ENCODE data around the gene PHLPP1. TPM values are rescaled to one million over a fixed set of nuclear protein-coding genes. Genes with fewer than 3 reads are reported as not detected.

The PHLPP1 gene
- total RNA-seq, 1 donor from 2014 or later, result 13.3 TPM

DNA sequence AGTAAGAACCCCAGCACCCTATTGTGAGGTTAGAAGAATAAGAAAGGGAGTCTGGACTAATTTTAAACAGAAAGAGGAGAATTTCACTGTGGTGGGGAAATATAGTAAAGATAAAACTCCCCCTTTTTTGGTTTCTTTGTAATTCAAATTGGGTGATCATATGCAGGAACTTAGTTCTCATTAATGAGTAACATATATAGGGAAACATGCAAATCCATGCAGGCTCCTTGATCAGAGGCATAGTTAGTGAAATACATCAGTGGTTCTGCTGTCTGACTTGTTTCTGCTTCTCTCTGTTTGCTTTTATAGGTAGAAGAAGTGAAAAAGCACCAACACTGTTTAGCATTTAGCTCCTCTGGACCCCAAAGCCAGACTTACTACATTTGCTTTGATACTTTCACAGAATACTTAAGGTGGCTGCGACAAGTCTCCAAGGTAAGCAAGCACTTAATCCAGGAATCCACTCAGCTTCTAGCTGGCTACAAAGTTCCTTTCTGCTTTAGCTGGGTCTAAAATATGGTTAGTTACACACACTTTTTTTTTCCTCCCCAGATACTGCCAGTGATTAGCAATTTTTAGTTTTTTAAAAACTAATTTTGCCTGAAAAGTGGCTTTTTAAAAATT is 123.2 kb downstream of the PHLPP1 start:
- Mint-ChIP-seq H3K27me3 (ENCODE audit: low read depth, unreplicated experiment) (no peaks in the 10 kb centered on the region), H3K4me1 (ENCODE audit: low read depth, unreplicated experiment) (no peaks in the 10 kb centered on the region), H3K36me3 (ENCODE audit: low read depth, unreplicated experiment) (no peaks in the 10 kb centered on the region), H3K9me3 (ENCODE audit: unreplicated experiment) (no peaks in the 10 kb centered on the region), H3K4me3 (ENCODE audit: unreplicated experiment) (no peak overlapping the region), H3K27ac (ENCODE audit: unreplicated experiment) (no peak overlapping the region)
- FAIRE-seq, result no peak
- H3K27ac ChIP-seq (ENCODE audit: low read depth, low read length), result no peak overlapping the region
- no peaks in the 10 kb centered on the region for H4K20me1 ChIP-seq (ENCODE audit: insufficient read depth, low read length)
- H3K4me3 ChIP-seq (ENCODE audit: insufficient read depth, low read depth, low read length), result no peak overlapping the region
- no peak for DNase-seq (ENCODE audit: low read depth)
- H3K36me3 ChIP-seq (ENCODE audit: insufficient read depth, low read length), result no peaks in the 10 kb centered on the region
- H3K9ac ChIP-seq (ENCODE audit: low read length), result no peak overlapping the region
- no peak overlapping the region for H2AFZ ChIP-seq (ENCODE audit: low read depth, low read length)
- H3K79me2 ChIP-seq (ENCODE audit: insufficient read depth, low read length), result peaks cover 14% of the 10 kb centered on the region
- no peaks in the 10 kb centered on the region for H3K27me3 ChIP-seq (ENCODE audit: insufficient read depth, low read length)
- no peaks in the 10 kb centered on the region for H3K9me3 ChIP-seq (ENCODE audit: insufficient read depth, low read depth, low read length)
- TF ChIP-seq EZH2 (IDR thresholded peaks at IDR 0.05; ENCODE audit: insufficient read depth, low read length), result no peak
- TF ChIP-seq, protein P1, sequence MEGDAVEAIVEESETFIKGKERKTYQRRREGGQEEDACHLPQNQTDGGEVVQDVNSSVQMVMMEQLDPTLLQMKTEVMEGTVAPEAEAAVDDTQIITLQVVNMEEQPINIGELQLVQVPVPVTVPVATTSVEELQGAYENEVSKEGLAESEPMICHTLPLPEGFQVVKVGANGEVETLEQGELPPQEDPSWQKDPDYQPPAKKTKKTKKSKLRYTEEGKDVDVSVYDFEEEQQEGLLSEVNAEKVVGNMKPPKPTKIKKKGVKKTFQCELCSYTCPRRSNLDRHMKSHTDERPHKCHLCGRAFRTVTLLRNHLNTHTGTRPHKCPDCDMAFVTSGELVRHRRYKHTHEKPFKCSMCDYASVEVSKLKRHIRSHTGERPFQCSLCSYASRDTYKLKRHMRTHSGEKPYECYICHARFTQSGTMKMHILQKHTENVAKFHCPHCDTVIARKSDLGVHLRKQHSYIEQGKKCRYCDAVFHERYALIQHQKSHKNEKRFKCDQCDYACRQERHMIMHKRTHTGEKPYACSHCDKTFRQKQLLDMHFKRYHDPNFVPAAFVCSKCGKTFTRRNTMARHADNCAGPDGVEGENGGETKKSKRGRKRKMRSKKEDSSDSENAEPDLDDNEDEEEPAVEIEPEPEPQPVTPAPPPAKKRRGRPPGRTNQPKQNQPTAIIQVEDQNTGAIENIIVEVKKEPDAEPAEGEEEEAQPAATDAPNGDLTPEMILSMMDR (IDR thresholded peaks at IDR 0.05; ENCODE audit: insufficient read depth, low read depth, low read length), result no peak
- H3K4me1 ChIP-seq (ENCODE audit: insufficient read depth, low read length), result no peaks in the 10 kb centered on the region
- no peak overlapping the region for H3K4me2 ChIP-seq (ENCODE audit: low read length)

DNA sequence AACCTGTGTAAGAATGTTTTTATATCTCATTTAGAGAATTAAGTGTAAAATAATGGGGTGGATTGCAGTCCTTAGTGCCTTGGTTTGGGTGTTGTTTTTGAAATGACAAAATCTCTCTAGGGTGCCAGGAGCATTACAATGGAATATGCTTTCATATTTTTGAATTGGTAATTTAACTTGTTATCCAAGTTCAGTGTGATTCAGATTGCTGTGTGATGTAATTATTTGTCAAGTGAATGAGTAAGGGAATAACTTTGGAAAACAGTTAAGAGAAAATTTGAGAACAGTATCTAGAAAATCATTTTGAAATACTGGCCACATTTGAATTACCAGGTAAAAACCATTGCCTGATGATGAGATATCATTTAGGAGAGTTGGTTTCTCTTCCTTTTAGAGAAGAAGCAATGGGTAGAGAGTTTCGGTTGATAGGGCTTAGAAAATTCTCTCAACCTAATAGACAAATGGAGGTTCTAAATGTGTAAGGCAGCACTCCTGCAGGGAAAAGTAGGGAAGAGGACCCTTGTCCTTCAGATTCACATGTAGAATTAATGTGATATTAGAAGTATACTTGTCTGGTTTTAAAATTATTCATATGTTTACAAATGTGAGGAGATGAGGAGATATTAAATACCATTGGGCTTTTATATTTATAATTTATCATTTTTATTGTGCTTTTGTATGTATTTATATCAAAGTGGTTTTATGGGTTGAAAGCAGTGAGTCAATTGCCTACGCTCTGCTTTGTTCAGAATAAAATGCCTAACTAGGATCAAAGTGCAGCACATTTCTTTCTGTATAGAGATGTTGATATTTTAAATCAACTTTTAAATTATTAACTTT is 124.8 kb downstream of the PHLPP1 start:
- Histone ChIP-seq H3K27me3 (ENCODE audit: insufficient read depth, low read length) (no peaks in the 10 kb centered on the region), H3K36me3 (ENCODE audit: insufficient read depth, low read length) (no peaks in the 10 kb centered on the region), H3K9me3 (ENCODE audit: insufficient read depth, low read depth, low read length) (no peaks in the 10 kb centered on the region), H3K79me2 (ENCODE audit: insufficient read depth, low read length) (peaks cover 10% of the 10 kb centered on the region), H3K4me2 (ENCODE audit: low read length) (no peak overlapping the region), H4K20me1 (ENCODE audit: insufficient read depth, low read length) (no peaks in the 10 kb centered on the region), H3K9ac (ENCODE audit: low read length) (no peak overlapping the region), H3K4me3 (ENCODE audit: insufficient read depth, low read depth, low read length) (no peak overlapping the region), H3K27ac (ENCODE audit: low read depth, low read length) (no peak overlapping the region), H3K4me1 (ENCODE audit: insufficient read depth, low read length) (no peaks in the 10 kb centered on the region), H2AFZ (ENCODE audit: low read depth, low read length) (no peak overlapping the region)
- Mint-ChIP-seq H3K4me1 (ENCODE audit: low read depth, unreplicated experiment) (no peaks in the 10 kb centered on the region), H3K4me3 (ENCODE audit: unreplicated experiment) (no peak overlapping the region), H3K27ac (ENCODE audit: unreplicated experiment) (no peak overlapping the region), H3K9me3 (ENCODE audit: unreplicated experiment) (no peaks in the 10 kb centered on the region), H3K36me3 (ENCODE audit: low read depth, unreplicated experiment) (no peaks in the 10 kb centered on the region), H3K27me3 (ENCODE audit: low read depth, unreplicated experiment) (no peaks in the 10 kb centered on the region)
- DNase-seq (ENCODE audit: low read depth) (no peak), FAIRE-seq (peak; percentile 45)
- TF ChIP-seq, protein P1 (IDR thresholded peaks at IDR 0.05; ENCODE audit: insufficient read depth, low read depth, low read length), result no peak
- no peak for TF ChIP-seq EZH2 (IDR thresholded peaks at IDR 0.05; ENCODE audit: insufficient read depth, low read length)

DNA sequence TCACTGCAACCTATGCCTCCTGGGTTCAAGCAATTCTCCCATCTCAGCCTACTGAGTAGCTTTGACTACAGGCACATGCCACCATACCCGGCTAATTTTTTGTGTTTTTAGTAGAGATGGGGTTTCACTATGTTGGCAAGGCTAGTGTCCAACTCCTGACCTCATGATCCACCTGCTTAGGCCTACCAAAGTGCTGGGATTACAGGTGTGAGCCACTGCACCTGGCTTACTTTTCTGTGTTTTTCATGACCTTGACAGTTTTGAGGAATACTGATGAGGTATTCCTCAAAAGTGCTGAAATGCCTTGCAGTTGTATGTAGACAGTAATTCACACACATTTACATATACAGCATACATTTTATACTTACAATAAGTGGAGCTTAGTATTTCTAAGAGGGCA is 126.1 kb downstream of the PHLPP1 start:
- no peak for DNase-seq (ENCODE audit: low read depth)
- Mint-ChIP-seq H3K27ac (ENCODE audit: unreplicated experiment) (no peak overlapping the region), H3K27me3 (ENCODE audit: low read depth, unreplicated experiment) (no peaks in the 10 kb centered on the region), H3K4me1 (ENCODE audit: low read depth, unreplicated experiment) (peaks cover 2% of the 10 kb centered on the region), H3K36me3 (ENCODE audit: low read depth, unreplicated experiment) (no peaks in the 10 kb centered on the region), H3K4me3 (ENCODE audit: unreplicated experiment) (no peak overlapping the region), H3K9me3 (ENCODE audit: unreplicated experiment) (no peaks in the 10 kb centered on the region)
- H4K20me1 ChIP-seq (ENCODE audit: insufficient read depth, low read length), result no peaks in the 10 kb centered on the region
- FAIRE-seq, result no peak
- no peak for TF ChIP-seq EZH2 (IDR thresholded peaks at IDR 0.05; ENCODE audit: insufficient read depth, low read length)
- TF ChIP-seq, protein P1 (IDR thresholded peaks at IDR 0.05; ENCODE audit: insufficient read depth, low read depth, low read length), result no peak
- H3K27me3 ChIP-seq (ENCODE audit: insufficient read depth, low read length), result no peaks in the 10 kb centered on the region
- no peak overlapping the region for H3K27ac ChIP-seq (ENCODE audit: low read depth, low read length)
- no peaks in the 10 kb centered on the region for H3K36me3 ChIP-seq (ENCODE audit: insufficient read depth, low read length)
- no peaks in the 10 kb centered on the region for H3K4me1 ChIP-seq (ENCODE audit: insufficient read depth, low read length)
- no peaks in the 10 kb centered on the region for H3K9me3 ChIP-seq (ENCODE audit: insufficient read depth, low read depth, low read length)
- H3K79me2 ChIP-seq (ENCODE audit: insufficient read depth, low read length), result peaks cover 6% of the 10 kb centered on the region
- no peak overlapping the region for H3K4me3 ChIP-seq (ENCODE audit: insufficient read depth, low read depth, low read length)
- no peak overlapping the region for H3K4me2 ChIP-seq (ENCODE audit: low read length)
- no peak overlapping the region for H2AFZ ChIP-seq (ENCODE audit: low read depth, low read length)
- no peak overlapping the region for H3K9ac ChIP-seq (ENCODE audit: low read length)

All from astrocyte (in vitro differentiated cells and primary cell).